M059J (cell line): ENCODE measurements around the gene OR2T5. TPM values are rescaled to one million over a fixed set of nuclear protein-coding genes. Genes with fewer than 3 reads are reported as not detected.
"Not testable (repeated sequence)": the region's sequence is repeated elsewhere in the genome, so short reads cannot be mapped to it uniquely, and the experiment has no call there.

Source experiments
- DNase-seq: peaks from one replicate; pipeline ENCODE4 v3.0.0-alpha.2; 2012; ENCODE audit warnings: low read depth
- total RNA-seq: library from RNA; depleted of rRNA; stranded (reverse); fragments of >200 nt; shearing (Covaris generic); gene quantifications from 2 replicates; pipeline ENCODE4 v1.2.3, GENCODE V29; 2014; rRNA removed

The OR2T5 gene
- total RNA-seq, 1 experiment from 2014 or later, result not detected

DNA sequence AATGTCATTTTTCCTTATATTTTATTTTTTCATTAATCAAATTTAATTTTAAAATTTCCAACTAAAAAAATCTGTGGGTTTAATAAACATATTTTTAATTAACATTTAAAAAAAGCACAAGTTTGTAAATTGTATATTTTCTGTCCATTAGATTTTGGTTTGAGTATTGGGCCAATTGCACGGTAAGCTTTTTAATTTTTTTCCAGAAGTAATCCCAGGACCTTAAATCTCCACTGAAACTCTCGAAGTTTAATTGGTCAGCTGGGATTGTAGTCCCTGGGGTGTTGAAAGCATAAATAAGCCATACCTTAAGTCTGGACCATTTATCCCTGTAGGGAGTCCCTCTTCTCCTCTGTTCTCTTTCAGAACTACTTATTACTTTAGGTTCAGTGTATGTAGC, 19.4 kb downstream of the OR2T5 start, which contains the start of gene OR2G6:
Gene OR2G6, plus strand, starts transcription at position 301 of the 400 bp plus-strand sequence. CDS start 13,574 bp downstream, outside the sequence.
- not testable (repeated sequence) for DNase-seq

DNA sequence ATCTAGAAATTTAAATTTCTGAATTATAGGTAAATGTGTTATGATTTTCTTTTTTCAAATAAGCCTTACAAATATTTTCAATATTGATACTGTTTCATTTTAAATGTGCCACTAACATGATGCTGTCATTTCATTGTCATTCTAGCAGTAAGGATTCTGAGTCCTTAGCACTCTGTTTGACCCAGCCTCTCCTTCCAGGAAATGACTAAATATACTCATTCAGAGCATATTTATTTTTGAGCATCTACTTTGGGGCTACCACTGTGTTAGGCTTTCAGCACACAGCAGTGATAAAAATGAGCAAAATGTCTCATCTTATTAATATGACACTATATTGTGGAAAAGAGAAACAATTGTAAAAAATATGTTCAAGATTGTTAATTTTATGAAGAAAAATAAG, 21.8 kb downstream of the OR2T5 start:
- not testable (repeated sequence) for DNase-seq

DNA sequence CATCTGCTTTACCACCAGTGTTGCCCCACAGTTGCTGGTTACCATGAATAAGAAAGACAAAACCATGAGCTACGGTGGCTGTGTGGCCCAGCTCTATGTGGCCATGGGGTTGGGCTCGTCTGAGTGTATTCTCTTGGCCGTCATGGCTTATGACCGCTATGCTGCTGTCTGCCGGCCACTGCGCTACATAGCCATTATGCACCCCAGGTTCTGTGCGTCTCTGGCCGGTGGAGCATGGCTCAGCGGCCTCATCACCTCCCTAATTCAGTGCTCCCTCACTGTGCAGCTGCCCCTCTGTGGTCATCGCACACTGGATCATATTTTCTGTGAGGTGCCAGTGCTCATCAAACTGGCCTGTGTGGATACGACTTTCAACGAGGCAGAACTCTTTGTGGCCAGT, 33.5 kb downstream of the OR2T5 start:
- no peak for DNase-seq

DNA sequence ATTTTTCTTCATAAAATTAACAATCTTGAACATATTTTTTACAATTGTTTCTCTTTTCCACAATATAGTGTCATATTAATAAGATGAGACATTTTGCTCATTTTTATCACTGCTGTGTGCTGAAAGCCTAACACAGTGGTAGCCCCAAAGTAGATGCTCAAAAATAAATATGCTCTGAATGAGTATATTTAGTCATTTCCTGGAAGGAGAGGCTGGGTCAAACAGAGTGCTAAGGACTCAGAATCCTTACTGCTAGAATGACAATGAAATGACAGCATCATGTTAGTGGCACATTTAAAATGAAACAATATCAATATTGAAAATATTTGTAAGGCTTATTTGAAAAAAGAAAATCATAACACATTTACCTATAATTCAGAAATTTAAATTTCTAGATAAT, 49.1 kb downstream of the OR2T5 start:
- not testable (repeated sequence) for DNase-seq

Other genes with a start within 250 kb of the OR2T5 start
- gene OR2T33, start 210.6 kb upstream of the OR2T5 start, total RNA-seq, result not detected in 2 replicates
- gene OR2T12, start 185.2 kb upstream of the OR2T5 start, total RNA-seq, result not detected in 2 replicates
- gene OR2M7, start 164.0 kb upstream of the OR2T5 start, total RNA-seq, result not detected in 2 replicates
- not detected in 2 replicates for gene OR14C36, start 139.8 kb upstream of the OR2T5 start, total RNA-seq
- gene OR2T4, start 126.9 kb upstream of the OR2T5 start, total RNA-seq, result not detected in 2 replicates
- gene OR2T6, start 112.8 kb upstream of the OR2T5 start, total RNA-seq, result not detected in 2 replicates
- gene OR2T1, start 85.5 kb upstream of the OR2T5 start, total RNA-seq, result not detected in 2 replicates
- not detected in 2 replicates for gene OR2T2, start 43.0 kb upstream of the OR2T5 start, total RNA-seq
- not detected in 2 replicates for gene OR2T3, start 15.2 kb upstream of the OR2T5 start, total RNA-seq
- gene OR2G6, start 19.5 kb downstream of the OR2T5 start, total RNA-seq, result not detected in 2 replicates
- gene OR2T29, start 74.2 kb downstream of the OR2T5 start, total RNA-seq, result not detected in 2 replicates
- not detected in 2 replicates for gene OR2T34, start 86.2 kb downstream of the OR2T5 start, total RNA-seq
- gene OR2T10, start 109.1 kb downstream of the OR2T5 start, total RNA-seq, result not detected in 2 replicates
- not detected in 2 replicates for gene OR2T11, start 146.5 kb downstream of the OR2T5 start, total RNA-seq
- gene OR2T35, start 156.7 kb downstream of the OR2T5 start, total RNA-seq, result not detected in 2 replicates
- gene OR2T27, start 166.9 kb downstream of the OR2T5 start, total RNA-seq, result not detected in 2 replicates
- gene OR14I1, start 214.2 kb downstream of the OR2T5 start, total RNA-seq, result 0.15 TPM in 1 of 2 replicates, not detected in the other